ENCODE measurements around the gene VAV2. TPM values are rescaled to one million over a fixed set of nuclear protein-coding genes. Genes with fewer than 3 reads are reported as not detected.

The VAV2 gene
- total and polyA plus RNA-seq, 2 experiments from 2014 or later, result 8.1 to 28.9 TPM

GRCh38 chr9:134028575-134029247 is 36.6 kb upstream of the VAV2 start:
- no peaks in the 10 kb centered on the region; the same call in 2 of the 3 replicates for H3K9me3 Mint-ChIP-seq
- H3K79me2 ChIP-seq (replicated peaks; ENCODE audit: insufficient read depth), result no peaks in the 10 kb centered on the region
- no peak overlapping the region for H3K27ac ChIP-seq (ENCODE audit: low read depth)
- no peak overlapping the region; the same call in 1 of the 2 replicates for H3K27ac Mint-ChIP-seq
- ATAC-seq (no peak), DNase-seq (ENCODE audit: low spot score) (peak; percentile 19)
- H3K9me2 ChIP-seq (ENCODE audit: insufficient read depth), result no peaks in the 10 kb centered on the region
- peaks cover 13% of the 10 kb centered on the region for H3K4me1 ChIP-seq (ENCODE audit: insufficient read depth)
- 0 out of 2 replicates have a peak, but pooled peaks cover 8% of the 10 kb centered on the region for H3F3A ChIP-seq (replicated peaks; ENCODE audit: low read depth)
- peaks cover 27% of the 10 kb centered on the region for H3K36me3 Mint-ChIP-seq (ENCODE audit: low read depth)
- H3K4me2 ChIP-seq, result no peak overlapping the region
- no peak overlapping the region for H3K4me3 ChIP-seq
- H3K27me3 Mint-ChIP-seq (ENCODE audit: insufficient read depth, low read depth, poor library complexity), result peaks cover 4% of the 10 kb centered on the region
- H3K4me3 Mint-ChIP-seq, result no peak overlapping the region
- H3K4me1 Mint-ChIP-seq, result peaks cover 14% of the 10 kb centered on the region
- TF ChIP-seq STAT1 (IDR thresholded peaks at IDR 0.05; ENCODE audit: unreplicated experiment) (no peak), ETS1 (IDR thresholded peaks at IDR 0.05) (no peak), POLR2AphosphoS5 (IDR thresholded peaks at IDR 0.05; ENCODE audit: low read depth) (no peak; the same call in 1 of the 2 replicates), ZNF114 (CRISPR knock-in tag; IDR thresholded peaks at IDR 0.05) (no peak), NANOG (IDR thresholded peaks at IDR 0.05; ENCODE audit: borderline replicate concordance) (no peak), CTCF (conservative IDR thresholded peaks at IDR 0.05; ENCODE audit: low read depth in 2 of 2) (no peak)
- H3K27me3 ChIP-seq (ENCODE audit: insufficient read depth), result no peaks in the 10 kb centered on the region
- H2AFZ ChIP-seq, result no peak overlapping the region
- H3K36me3 ChIP-seq (ENCODE audit: insufficient read depth), result peaks cover 21% of the 10 kb centered on the region; the same call in 1 of the 2 replicates
- no peaks in the 10 kb centered on the region; the same call in 1 of the 2 replicates for H4K20me1 ChIP-seq (replicated peaks; ENCODE audit: insufficient read depth)

GRCh38 chr9:134028076-134028475 is 36.0 kb upstream of the VAV2 start:
- H3K27me3 ChIP-seq (ENCODE audit: insufficient read depth), result no peaks in the 10 kb centered on the region
- no peaks in the 10 kb centered on the region; the same call in 1 of the 2 replicates for H4K20me1 ChIP-seq (replicated peaks; ENCODE audit: insufficient read depth)
- no peaks in the 10 kb centered on the region; the same call in 2 of the 3 replicates for H3K9me3 Mint-ChIP-seq
- no peaks in the 10 kb centered on the region for H3K79me2 ChIP-seq (replicated peaks; ENCODE audit: insufficient read depth)
- no peaks in the 10 kb centered on the region for H3K9me2 ChIP-seq (ENCODE audit: insufficient read depth)
- no peak overlapping the region for H3K4me2 ChIP-seq
- peaks cover 21% of the 10 kb centered on the region for H3K36me3 Mint-ChIP-seq (ENCODE audit: low read depth)
- H3K4me1 Mint-ChIP-seq, result peaks cover 14% of the 10 kb centered on the region
- H3K4me3 Mint-ChIP-seq, result no peak overlapping the region
- no peak overlapping the region for H3K27ac Mint-ChIP-seq
- ATAC-seq (no peak), DNase-seq (ENCODE audit: low spot score) (no peak)
- H3K27me3 Mint-ChIP-seq (ENCODE audit: insufficient read depth, low read depth, poor library complexity), result peaks cover 2% of the 10 kb centered on the region
- H3K4me1 ChIP-seq (ENCODE audit: insufficient read depth), result peaks cover 13% of the 10 kb centered on the region
- H3K27ac ChIP-seq (ENCODE audit: low read depth), result no peak overlapping the region
- H3K4me3 ChIP-seq, result no peak overlapping the region
- no peak overlapping the region for H2AFZ ChIP-seq
- 0 out of 2 replicates have a peak, but pooled peaks cover 6% of the 10 kb centered on the region for H3F3A ChIP-seq (replicated peaks; ENCODE audit: low read depth)
- peaks cover 15% of the 10 kb centered on the region; the same call in 1 of the 2 replicates for H3K36me3 ChIP-seq (ENCODE audit: insufficient read depth)
- TF ChIP-seq REST (IDR thresholded peaks at IDR 0.05; ENCODE audit: unreplicated experiment) (no peak), CREB1 (CRISPR knock-in tag; IDR thresholded peaks at IDR 0.05; ENCODE audit: low read depth) (no peak)

Measured in GM23338 (cell line).